Gastroesophageal sphincter (tissue), 3 donors: Measurements from ENCODE around the gene SYTL4.

Experiments
- EP300 ChIP-seq: sonication (generic); formaldehyde crosslinking; IDR thresholded peaks from one replicate; pipeline ENCODE4 v1.6.1; 2017; ENCODE audit warnings: antibody characterized with exemption, mild to moderate bottlenecking
- POLR2A ChIP-seq, 2 donors: fragments of 450-650 bp; IDR thresholded peaks; one replicate each; pipeline ENCODE4 v1.6.1; 2017; ENCODE audit warnings: antibody characterized with exemption in 2 of 2, mild to moderate bottlenecking in 2 of 2, moderate library complexity in 1 of 2
- POLR2AphosphoS5 ChIP-seq: sonication (generic); formaldehyde crosslinking; IDR thresholded peaks from one replicate; pipeline ENCODE4 v1.6.1; 2017; ENCODE audit warnings: antibody characterized with exemption
- TF ChIP-seq, protein P1 (sequence below), 4 experiments: fragments of 200-600 bp in 2 of 4; fragments of 450-650 bp in 2 of 4; sonication (generic) in 1 of 4; IDR thresholded peaks; one replicate each; pipeline ENCODE4 v1.5.1; 2017 to 2019; ENCODE audit warnings: antibody characterized with exemption in 4 of 4, mild to moderate bottlenecking in 2 of 4, moderate library complexity in 2 of 4

DNA sequence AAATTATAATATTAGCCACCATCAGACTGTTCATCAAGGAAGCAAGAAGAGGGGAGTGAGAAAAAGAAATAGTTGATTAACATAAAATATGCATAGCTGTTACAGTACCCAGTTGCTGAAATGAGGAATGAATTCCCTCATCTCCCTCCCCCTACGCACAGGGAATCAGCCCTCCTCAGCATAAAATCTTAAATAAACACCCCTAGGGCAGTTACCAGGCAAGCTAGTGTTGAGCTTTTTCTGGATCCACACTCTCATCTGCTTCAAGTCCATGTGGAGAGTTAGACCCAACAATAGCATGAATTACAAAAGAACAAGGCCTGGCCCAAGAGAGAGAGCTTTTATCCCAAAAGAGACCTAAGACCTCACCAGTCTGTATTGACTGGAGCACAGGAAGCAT, 19.0 kb upstream of the SYTL4 start:
- TF ChIP-seq, protein P1, sequence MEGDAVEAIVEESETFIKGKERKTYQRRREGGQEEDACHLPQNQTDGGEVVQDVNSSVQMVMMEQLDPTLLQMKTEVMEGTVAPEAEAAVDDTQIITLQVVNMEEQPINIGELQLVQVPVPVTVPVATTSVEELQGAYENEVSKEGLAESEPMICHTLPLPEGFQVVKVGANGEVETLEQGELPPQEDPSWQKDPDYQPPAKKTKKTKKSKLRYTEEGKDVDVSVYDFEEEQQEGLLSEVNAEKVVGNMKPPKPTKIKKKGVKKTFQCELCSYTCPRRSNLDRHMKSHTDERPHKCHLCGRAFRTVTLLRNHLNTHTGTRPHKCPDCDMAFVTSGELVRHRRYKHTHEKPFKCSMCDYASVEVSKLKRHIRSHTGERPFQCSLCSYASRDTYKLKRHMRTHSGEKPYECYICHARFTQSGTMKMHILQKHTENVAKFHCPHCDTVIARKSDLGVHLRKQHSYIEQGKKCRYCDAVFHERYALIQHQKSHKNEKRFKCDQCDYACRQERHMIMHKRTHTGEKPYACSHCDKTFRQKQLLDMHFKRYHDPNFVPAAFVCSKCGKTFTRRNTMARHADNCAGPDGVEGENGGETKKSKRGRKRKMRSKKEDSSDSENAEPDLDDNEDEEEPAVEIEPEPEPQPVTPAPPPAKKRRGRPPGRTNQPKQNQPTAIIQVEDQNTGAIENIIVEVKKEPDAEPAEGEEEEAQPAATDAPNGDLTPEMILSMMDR (IDR thresholded peaks at IDR 0.05), result no peak
- no peak for TF ChIP-seq POLR2A (IDR thresholded peaks at IDR 0.05)
- TF ChIP-seq EP300, result no peak
- TF ChIP-seq POLR2AphosphoS5, result no peak
